Lower leg skin (tissue), 4 donors: Measurements from ENCODE around the gene SNRNP70. TPM values are rescaled to one million over a fixed set of nuclear protein-coding genes. Genes with fewer than 3 reads are reported as not detected.

Experiments
- DNase-seq, 2 donors: peaks; one replicate each; pipeline ENCODE4 v3.0.0-alpha.2; 2019; ENCODE audit warnings: low spot score in 2 of 2
- H3K4me3 ChIP-seq: fragments of 200-600 bp; sonication (generic); 2 replicates; pipeline ENCODE4 v1.5.1; 2017; ENCODE audit warnings: mild to moderate bottlenecking, low read depth; ENCODE audit not compliant: poor library complexity, severe bottlenecking
- POLR2A ChIP-seq, 2 donors: fragments of 450-650 bp; IDR thresholded peaks; one replicate each; pipeline ENCODE4 v1.6.1; 2016 to 2017; ENCODE audit warnings: antibody characterized with exemption in 2 of 2, mild to moderate bottlenecking in 1 of 2, moderate library complexity in 1 of 2
- WGBS, 2 donors: methylation state at CpG; one replicate each; pipeline ENCODE4 v1.1.5; 2018; 5-methylcytosine and 5-hydroxymethylcytosine counted together
- intact Hi-C: fragments of 100-400 bp; cut with DNase I; formaldehyde crosslinking; loops from one replicate; pipeline ENCODE4 v1.15.0; 2023; ENCODE audit warnings: low total_unique reads
- total RNA-seq, 4 donors: library from RNA; depleted of rRNA; stranded (reverse); fragments of >200 nt; gene quantifications; one replicate each; pipeline ENCODE4 v1.1.0, GENCODE V29; 2016
- TF ChIP-seq, protein P1 (sequence below), 3 donors: fragments of 450-650 bp; IDR thresholded peaks; one replicate each; pipeline ENCODE4 v1.5.1; 2016; ENCODE audit warnings: antibody characterized with exemption in 3 of 3, mild to moderate bottlenecking in 3 of 3, moderate library complexity in 2 of 3

The SNRNP70 gene
- total RNA-seq, 4 donors from 2014 or later: 172 to 375 (median 285) TPM

DNA sequence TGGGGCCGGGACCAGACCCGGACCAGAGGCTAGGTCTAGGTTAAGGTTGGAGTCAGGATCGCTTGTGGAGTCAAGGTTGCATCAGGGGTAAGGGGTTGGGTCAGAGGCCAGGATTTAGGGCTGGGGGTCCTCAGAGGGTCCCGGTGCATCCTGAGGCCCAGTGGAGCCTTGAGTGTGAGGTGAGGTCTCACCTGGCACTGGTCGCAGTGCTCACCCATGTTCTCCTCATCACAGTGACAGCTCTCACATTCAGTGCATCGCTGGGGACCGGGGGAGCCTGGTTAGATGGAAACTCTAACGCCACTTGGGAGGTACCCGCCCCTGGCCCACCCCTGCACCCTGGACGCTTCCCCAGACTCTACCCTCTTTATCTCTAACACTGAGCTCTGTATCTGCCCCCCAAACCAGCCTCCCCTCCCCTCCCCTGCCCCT, 66.9 kb downstream of the SNRNP70 start:
- no peak overlapping the region for H3K4me3 ChIP-seq
- WGBS, 2 donors: 34 to 39% methylated on average over 10 of the region's 10 CpGs
- intact Hi-C loops: no loop called here
- DNase-seq: no peak
- no peak for TF ChIP-seq POLR2A (IDR thresholded peaks at IDR 0.05)
- TF ChIP-seq, protein P1, sequence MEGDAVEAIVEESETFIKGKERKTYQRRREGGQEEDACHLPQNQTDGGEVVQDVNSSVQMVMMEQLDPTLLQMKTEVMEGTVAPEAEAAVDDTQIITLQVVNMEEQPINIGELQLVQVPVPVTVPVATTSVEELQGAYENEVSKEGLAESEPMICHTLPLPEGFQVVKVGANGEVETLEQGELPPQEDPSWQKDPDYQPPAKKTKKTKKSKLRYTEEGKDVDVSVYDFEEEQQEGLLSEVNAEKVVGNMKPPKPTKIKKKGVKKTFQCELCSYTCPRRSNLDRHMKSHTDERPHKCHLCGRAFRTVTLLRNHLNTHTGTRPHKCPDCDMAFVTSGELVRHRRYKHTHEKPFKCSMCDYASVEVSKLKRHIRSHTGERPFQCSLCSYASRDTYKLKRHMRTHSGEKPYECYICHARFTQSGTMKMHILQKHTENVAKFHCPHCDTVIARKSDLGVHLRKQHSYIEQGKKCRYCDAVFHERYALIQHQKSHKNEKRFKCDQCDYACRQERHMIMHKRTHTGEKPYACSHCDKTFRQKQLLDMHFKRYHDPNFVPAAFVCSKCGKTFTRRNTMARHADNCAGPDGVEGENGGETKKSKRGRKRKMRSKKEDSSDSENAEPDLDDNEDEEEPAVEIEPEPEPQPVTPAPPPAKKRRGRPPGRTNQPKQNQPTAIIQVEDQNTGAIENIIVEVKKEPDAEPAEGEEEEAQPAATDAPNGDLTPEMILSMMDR (IDR thresholded peaks at IDR 0.05): no peak

DNA sequence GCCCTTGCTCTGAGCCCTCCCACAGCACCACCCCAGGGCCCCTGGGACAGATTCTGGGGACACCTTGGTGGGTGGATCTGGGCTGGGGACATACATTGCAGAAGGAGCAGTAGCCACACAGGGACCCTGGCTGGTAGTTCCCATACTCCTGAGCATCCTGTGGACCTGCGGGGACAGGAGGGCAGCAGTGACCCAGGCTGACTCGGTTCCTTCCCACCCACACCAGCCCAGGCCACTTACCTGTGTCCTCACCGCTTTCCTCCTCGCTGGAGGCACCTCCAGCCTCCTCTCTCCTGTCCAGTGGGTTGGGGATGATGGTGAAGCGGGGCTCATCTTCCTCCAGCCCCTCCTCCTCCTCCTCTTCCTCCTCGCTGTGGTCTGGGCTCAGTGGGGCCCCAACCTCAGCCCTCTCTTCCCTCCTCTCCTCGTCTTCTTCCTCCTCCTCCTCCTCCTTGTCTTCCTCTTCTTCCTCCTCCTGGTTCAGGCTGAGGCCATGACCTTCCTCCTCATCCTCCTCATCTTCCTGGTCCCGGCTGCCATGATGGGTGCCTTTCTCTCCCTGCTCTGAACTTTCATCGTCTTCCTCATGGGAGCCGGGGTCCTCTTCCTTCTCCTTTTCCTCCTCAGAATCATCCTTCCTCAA, 68.0 kb downstream of the SNRNP70 start:
- no peak for DNase-seq
- TF ChIP-seq, protein P1 (IDR thresholded peaks at IDR 0.05): no peak
- TF ChIP-seq POLR2A (IDR thresholded peaks at IDR 0.05): no peak
- no peak overlapping the region for H3K4me3 ChIP-seq
- intact Hi-C loops: no loop called here
- WGBS, 2 donors: 90 to 93% methylated on average over 10 of the region's 10 CpGs

DNA sequence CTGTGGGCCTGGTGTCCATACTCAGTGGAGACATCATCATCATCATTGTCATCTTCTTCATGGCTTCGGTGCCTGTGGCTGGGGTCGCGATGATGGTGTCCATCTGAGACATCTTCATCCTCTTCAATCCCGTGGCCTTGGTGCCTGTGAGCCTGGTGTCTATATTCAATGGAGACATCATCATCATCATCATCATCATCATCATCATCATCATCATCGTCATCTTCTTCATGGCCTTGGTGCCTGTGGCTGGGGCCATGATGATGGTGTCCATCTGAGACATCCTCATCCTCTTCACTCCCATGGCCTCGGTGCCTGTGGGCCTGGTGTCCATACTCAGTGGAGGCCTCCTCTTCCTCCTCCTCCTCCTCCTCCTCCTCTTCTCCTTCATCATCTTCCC, 69.0 kb downstream of the SNRNP70 start:
- TF ChIP-seq, protein P1 (IDR thresholded peaks at IDR 0.05): no peak
- TF ChIP-seq POLR2A (IDR thresholded peaks at IDR 0.05): no peak
- no peak overlapping the region for H3K4me3 ChIP-seq
- no peak for DNase-seq
- WGBS, 2 donors: 88 to 91% methylated on average over 6 of the region's 6 CpGs
- intact Hi-C loops: no loop called here

DNA sequence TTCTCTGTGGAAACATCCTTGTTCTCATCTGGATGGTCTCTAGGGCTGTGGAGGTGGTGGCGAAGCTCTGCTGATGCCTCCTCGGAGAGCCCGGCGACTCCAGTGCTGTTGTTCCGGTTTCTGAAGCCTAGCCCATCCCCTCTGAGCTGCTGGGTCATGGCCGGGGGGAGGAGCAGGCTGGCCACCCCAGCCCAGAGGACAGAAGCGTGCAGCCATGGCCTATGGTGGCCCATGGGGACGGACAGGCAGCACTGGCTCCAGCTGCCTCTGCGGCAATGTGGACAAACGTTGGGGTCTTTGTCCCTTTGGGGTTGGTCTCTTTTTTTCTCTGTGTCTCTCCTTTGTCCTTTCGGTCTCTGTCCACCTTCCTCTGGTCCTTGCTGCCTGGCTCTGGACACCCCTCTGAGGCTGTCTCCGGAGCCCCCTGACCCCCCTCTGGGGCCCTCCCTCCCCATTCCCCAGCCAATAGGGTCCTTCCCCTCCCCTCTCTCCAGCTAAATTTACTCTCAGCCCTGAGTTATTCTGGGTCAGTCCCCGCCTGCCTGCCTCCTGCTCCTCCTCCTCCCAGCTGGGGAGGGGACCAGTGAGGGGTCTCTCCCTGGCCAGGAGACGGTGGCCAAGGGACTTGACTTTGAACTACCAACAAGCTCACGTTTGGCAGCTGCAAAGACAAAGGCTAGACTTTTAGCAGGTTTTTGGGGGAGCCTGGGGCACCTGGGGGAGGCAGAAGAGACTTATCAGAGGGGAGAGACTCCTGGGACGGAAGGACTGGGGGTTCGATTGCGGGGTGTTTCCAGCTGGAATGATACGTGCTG, 70.0 kb downstream of the SNRNP70 start, which contains the start of gene HRC:
Gene HRC, minus strand, starts transcription at position 392 of the 815 bp plus-strand sequence. Its CDS starts 159 bp downstream, at position 233.
- WGBS, 2 donors: 64 to 70% methylated on average over 18 to 19 of the region's 19 CpGs
- no peak for DNase-seq
- intact Hi-C loops: no loop called here
- no peak for TF ChIP-seq POLR2A (IDR thresholded peaks at IDR 0.05)
- TF ChIP-seq, protein P1 (IDR thresholded peaks at IDR 0.05): no peak
- no peak within 1 kb of the TSS for H3K4me3 ChIP-seq

GRCh38 chr19:49155820-49156346, 70.6 kb downstream of the SNRNP70 start:
- TF ChIP-seq, protein P1 (IDR thresholded peaks at IDR 0.05): no peak
- TF ChIP-seq POLR2A (IDR thresholded peaks at IDR 0.05): no peak
- no peak overlapping the region for H3K4me3 ChIP-seq
- 68 to 79% methylated on average over 4 of the region's 4 CpGs for WGBS, 2 donors
- DNase-seq: no peak
- intact Hi-C loops: no loop called here
